Spleen (tissue), 11 donors: ENCODE results near the gene GALNTL6. TPM values are rescaled to one million over a fixed set of nuclear protein-coding genes. Genes with fewer than 3 reads are reported as not detected.

Source experiments
- DNase-seq: peaks from one replicate; pipeline ENCODE4 v3.0.0-alpha.2; 2020
- H3K27ac ChIP-seq, 8 donors: fragments of 200-600 bp; sonication (generic) in 7 of 8; 1 replicate in 4 of 8; 2 replicates in 4 of 8; pipeline versions ENCODE4 v1.5.0 to v1.8.0; 2016 to 2021; ENCODE audit warnings: inconsistent platforms in 4 of 8, mild to moderate bottlenecking in 4 of 8, moderate library complexity in 1 of 8
- H3K27me3 ChIP-seq, 7 donors: fragments of 200-600 bp; sonication (generic) in 6 of 7; replicated peaks in 1 of 7; 1 replicate in 4 of 7; 2 replicates in 3 of 7; pipeline versions ENCODE4 v1.5.0 to v1.8.0; 2016 to 2021; ENCODE audit warnings: inconsistent platforms in 3 of 7, mild to moderate bottlenecking in 1 of 7
- H3K36me3 ChIP-seq, 6 donors: fragments of 200-600 bp; sonication (generic) in 5 of 6; 1 replicate in 4 of 6; 2 replicates in 2 of 6; pipeline versions ENCODE4 v1.5.0 to v1.8.0; 2016 to 2021; ENCODE audit warnings: inconsistent platforms in 2 of 6
- H3K4me1 ChIP-seq, 6 donors: fragments of 200-600 bp; sonication (generic) in 5 of 6; 1 replicate in 3 of 6; 2 replicates in 3 of 6; pipeline versions ENCODE4 v1.5.0 to v1.8.0; 2016 to 2021; ENCODE audit warnings: inconsistent platforms in 3 of 6
- H3K4me3 ChIP-seq, 8 donors: fragments of 200-600 bp; sonication (generic) in 7 of 8; 1 replicate in 4 of 8; 2 replicates in 4 of 8; pipeline versions ENCODE4 v1.5.0 to v1.8.0; 2016 to 2021; ENCODE audit warnings: inconsistent platforms in 4 of 8, mild to moderate bottlenecking in 4 of 8, moderate library complexity in 2 of 8
- H3K9me3 ChIP-seq, 8 donors: fragments of 200-600 bp; sonication (generic) in 7 of 8; 1 replicate in 4 of 8; 2 replicates in 4 of 8; pipeline versions ENCODE4 v1.5.0 to v1.8.0; 2016 to 2021; ENCODE audit warnings: inconsistent platforms in 4 of 8
- POLR2A ChIP-seq, 3 donors: fragments of 450-650 bp; IDR thresholded peaks; one replicate each; pipeline ENCODE4 v1.5.1; 2017; ENCODE audit warnings: antibody characterized with exemption in 3 of 3, mild to moderate bottlenecking in 1 of 3
- POLR2AphosphoS5 ChIP-seq, 3 donors: sonication (generic); formaldehyde crosslinking; IDR thresholded peaks; one replicate each; pipeline ENCODE4 v1.5.1; 2017; ENCODE audit warnings: antibody characterized with exemption in 3 of 3
- WGBS, 5 donors: extraction: QIAGEN DNeasy Blood & Tissue Kit in 3 of 5; methylation state at CpG; one replicate each; pipeline versions ENCODE4 v1.1.5 to v1.1.7; 2013 to 2018; 5-methylcytosine and 5-hydroxymethylcytosine counted together
- intact Hi-C: fragments of 100-400 bp; cut with DNase I; formaldehyde crosslinking; loops from one replicate; pipeline ENCODE4 v1.15.0; 2023; ENCODE audit warnings: low total_unique reads
- polyA plus RNA-seq, 3 donors: library from polyadenylated mRNA; stranded (reverse); fragments of 200-250 nt; gene quantifications; one replicate each; pipeline ENCODE4 v1.2.1, GENCODE V29; 2013
- total RNA-seq, 7 donors: library from RNA; depleted of rRNA in 3 of 7; stranded (reverse); fragments of >200 nt in 3 of 7; fragmentation: NEBNext Ultra II Directional in 4 of 7; extraction: Animal tissue kit (Norgen Biotek cat#: 25700) in 4 of 7; gene quantifications; one replicate each; pipeline versions ENCODE4 v1.1.0 to v1.2.1, GENCODE V29; 2016 to 2021
- TF ChIP-seq, protein P1 (sequence below), 11 experiments: fragments of 200-600 bp in 7 of 11; fragments of 450-650 bp in 4 of 11; sonication (generic) in 4 of 11; IDR thresholded peaks in 8 of 11; conservative IDR thresholded peaks in 3 of 11; 1 replicate in 7 of 11; 2 replicates in 4 of 11; pipeline versions ENCODE4 v1.4.0 to v1.8.0; 2016 to 2021; ENCODE audit warnings: antibody characterized with exemption in 11 of 11, inconsistent platforms in 4 of 11, mild to moderate bottlenecking in 1 of 11
- donor health status: healthy with polysubstance abuse.
- donor health status: DM: no; HTN: no; CAD: no; lungs with moderate emphysema.
- donor health status: DM: no; HTN: no; CAD: no.
- donor health status: Bipolar disorder and iron deficiency.
- donor health status: healthy.
- donor health status: DM: no; HTN: no; CAD: no.
- donor health status: DM: yes; HTN: yes; CAD: no.

Gene GALNTL6
- total and polyA plus RNA-seq, 10 donors = 3.2 to 12.5 (median 7.1) TPM

GRCh38 chr4:171928336-171928735 lies 115.1 kb downstream of the GALNTL6 start:
- no peak for DNase-seq
- no peak overlapping the region for H3K27ac ChIP-seq
- intact Hi-C loops = no loop called here
- no peaks in the 10 kb centered on the region for H3K36me3 ChIP-seq
- no peaks in the 10 kb centered on the region for H3K27me3 ChIP-seq
- WGBS, 5 donors = 70 to 78% (median 74%) methylated on average over 4 of the region's 4 CpGs
- H3K4me1 ChIP-seq = no peaks in the 10 kb centered on the region
- TF ChIP-seq POLR2A (IDR thresholded peaks at IDR 0.05) (no peak), POLR2AphosphoS5 (IDR thresholded peaks at IDR 0.05) (no peak)
- TF ChIP-seq, protein P1, sequence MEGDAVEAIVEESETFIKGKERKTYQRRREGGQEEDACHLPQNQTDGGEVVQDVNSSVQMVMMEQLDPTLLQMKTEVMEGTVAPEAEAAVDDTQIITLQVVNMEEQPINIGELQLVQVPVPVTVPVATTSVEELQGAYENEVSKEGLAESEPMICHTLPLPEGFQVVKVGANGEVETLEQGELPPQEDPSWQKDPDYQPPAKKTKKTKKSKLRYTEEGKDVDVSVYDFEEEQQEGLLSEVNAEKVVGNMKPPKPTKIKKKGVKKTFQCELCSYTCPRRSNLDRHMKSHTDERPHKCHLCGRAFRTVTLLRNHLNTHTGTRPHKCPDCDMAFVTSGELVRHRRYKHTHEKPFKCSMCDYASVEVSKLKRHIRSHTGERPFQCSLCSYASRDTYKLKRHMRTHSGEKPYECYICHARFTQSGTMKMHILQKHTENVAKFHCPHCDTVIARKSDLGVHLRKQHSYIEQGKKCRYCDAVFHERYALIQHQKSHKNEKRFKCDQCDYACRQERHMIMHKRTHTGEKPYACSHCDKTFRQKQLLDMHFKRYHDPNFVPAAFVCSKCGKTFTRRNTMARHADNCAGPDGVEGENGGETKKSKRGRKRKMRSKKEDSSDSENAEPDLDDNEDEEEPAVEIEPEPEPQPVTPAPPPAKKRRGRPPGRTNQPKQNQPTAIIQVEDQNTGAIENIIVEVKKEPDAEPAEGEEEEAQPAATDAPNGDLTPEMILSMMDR (IDR thresholded peaks at IDR 0.05 in 8 of 11, conservative IDR thresholded peaks at IDR 0.05 in 3 of 11) = no peak
- H3K9me3 ChIP-seq = no peaks in the 10 kb centered on the region
- H3K4me3 ChIP-seq = no peak overlapping the region

DNA sequence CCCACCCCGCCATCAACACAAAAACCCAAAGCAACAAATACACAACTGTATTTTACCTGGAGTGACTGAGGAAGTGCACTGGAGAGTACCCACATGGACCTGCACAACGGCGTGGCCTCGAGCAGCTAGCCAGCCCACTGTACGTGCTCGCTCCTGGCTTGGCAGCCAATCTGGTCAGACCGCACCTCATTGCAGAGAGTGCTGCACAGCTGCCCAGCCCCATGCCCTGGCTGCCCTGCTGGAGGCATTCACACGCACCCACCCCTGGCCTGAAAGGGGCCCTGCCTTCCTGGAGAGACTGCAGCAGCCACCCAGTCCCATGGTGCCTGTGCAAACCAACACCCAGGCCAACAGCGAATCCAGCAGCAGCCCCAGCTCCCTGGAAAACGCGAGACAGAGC lies 116.3 kb downstream of the GALNTL6 start:
- no peak overlapping the region for H3K27ac ChIP-seq
- H3K9me3 ChIP-seq = no peaks in the 10 kb centered on the region
- no peaks in the 10 kb centered on the region for H3K4me1 ChIP-seq
- intact Hi-C loops = no loop called here
- H3K36me3 ChIP-seq = no peaks in the 10 kb centered on the region
- TF ChIP-seq, protein P1 (IDR thresholded peaks at IDR 0.05 in 8 of 11, conservative IDR thresholded peaks at IDR 0.05 in 3 of 11) = no peak
- no peak for TF ChIP-seq POLR2A (IDR thresholded peaks at IDR 0.05)
- TF ChIP-seq POLR2AphosphoS5 (IDR thresholded peaks at IDR 0.05) = no peak
- H3K4me3 ChIP-seq = no peak overlapping the region
- H3K27me3 ChIP-seq = no peaks in the 10 kb centered on the region
- WGBS, 5 donors = 82 to 96% (median 90%) methylated on average over 10 to 11 of the region's 11 CpGs
- DNase-seq = peak; percentile 59

GRCh38 chr4:171929907-171930306 lies 116.7 kb downstream of the GALNTL6 start:
- Histone ChIP-seq H3K9me3 (no peaks in the 10 kb centered on the region), H3K27ac (no peak overlapping the region), H3K27me3 (no peaks in the 10 kb centered on the region), H3K36me3 (no peaks in the 10 kb centered on the region), H3K4me3 (no peak overlapping the region), H3K4me1 (no peaks in the 10 kb centered on the region)
- DNase-seq = no peak
- TF ChIP-seq, protein P1 (IDR thresholded peaks at IDR 0.05 in 8 of 11, conservative IDR thresholded peaks at IDR 0.05 in 3 of 11) = no peak
- no peak for TF ChIP-seq POLR2A (IDR thresholded peaks at IDR 0.05)
- TF ChIP-seq POLR2AphosphoS5 (IDR thresholded peaks at IDR 0.05) = no peak
- 90 to 96% (median 93%) methylated on average over 8 of the region's 8 CpGs for WGBS, 5 donors
- intact Hi-C loops = no loop called here

- H3K4me3 ChIP-seq = no peak overlapping the region
- no peak for TF ChIP-seq POLR2AphosphoS5 (IDR thresholded peaks at IDR 0.05)
- TF ChIP-seq, protein P1 (IDR thresholded peaks at IDR 0.05 in 8 of 11, conservative IDR thresholded peaks at IDR 0.05 in 3 of 11) = no peak
- TF ChIP-seq POLR2A (IDR thresholded peaks at IDR 0.05) = no peak
- intact Hi-C loops = no loop called here
- H3K36me3 ChIP-seq = no peaks in the 10 kb centered on the region
- WGBS, 5 donors = 79 to 91% (median 86%) methylated on average over 6 of the region's 6 CpGs
- H3K27ac ChIP-seq = no peak overlapping the region
- H3K27me3 ChIP-seq = no peaks in the 10 kb centered on the region
- H3K4me1 ChIP-seq = no peaks in the 10 kb centered on the region
- no peak for DNase-seq
- H3K9me3 ChIP-seq = no peaks in the 10 kb centered on the region
These were observed 119.0 kb downstream of the GALNTL6 start for GRCh38 chr4:171932238-171932637.
